Suprapubic skin (tissue), 4 donors: ENCODE results near the gene GSK3B.

Source experiments
- POLR2A ChIP-seq, 2 donors: fragments of 450-650 bp; IDR thresholded peaks; one replicate each; pipeline ENCODE4 v1.6.1; 2017; ENCODE audit warnings: antibody characterized with exemption in 2 of 2, mild to moderate bottlenecking in 2 of 2, moderate library complexity in 2 of 2
- POLR2AphosphoS5 ChIP-seq, 3 donors: sonication (generic); formaldehyde crosslinking; IDR thresholded peaks; one replicate each; pipeline ENCODE4 v1.6.1; 2017; ENCODE audit warnings: antibody characterized with exemption in 3 of 3
- TF ChIP-seq, protein P1 (sequence below), 2 donors: fragments of 200-600 bp in 1 of 2; fragments of 450-650 bp in 1 of 2; sonication (generic) in 1 of 2; IDR thresholded peaks; one replicate each; pipeline ENCODE4 v1.5.1; 2016 to 2019; ENCODE audit warnings: antibody characterized with exemption in 2 of 2, mild to moderate bottlenecking in 1 of 2, moderate library complexity in 1 of 2

- TF ChIP-seq POLR2A (IDR thresholded peaks at IDR 0.05), result no peak
- TF ChIP-seq, protein P1, sequence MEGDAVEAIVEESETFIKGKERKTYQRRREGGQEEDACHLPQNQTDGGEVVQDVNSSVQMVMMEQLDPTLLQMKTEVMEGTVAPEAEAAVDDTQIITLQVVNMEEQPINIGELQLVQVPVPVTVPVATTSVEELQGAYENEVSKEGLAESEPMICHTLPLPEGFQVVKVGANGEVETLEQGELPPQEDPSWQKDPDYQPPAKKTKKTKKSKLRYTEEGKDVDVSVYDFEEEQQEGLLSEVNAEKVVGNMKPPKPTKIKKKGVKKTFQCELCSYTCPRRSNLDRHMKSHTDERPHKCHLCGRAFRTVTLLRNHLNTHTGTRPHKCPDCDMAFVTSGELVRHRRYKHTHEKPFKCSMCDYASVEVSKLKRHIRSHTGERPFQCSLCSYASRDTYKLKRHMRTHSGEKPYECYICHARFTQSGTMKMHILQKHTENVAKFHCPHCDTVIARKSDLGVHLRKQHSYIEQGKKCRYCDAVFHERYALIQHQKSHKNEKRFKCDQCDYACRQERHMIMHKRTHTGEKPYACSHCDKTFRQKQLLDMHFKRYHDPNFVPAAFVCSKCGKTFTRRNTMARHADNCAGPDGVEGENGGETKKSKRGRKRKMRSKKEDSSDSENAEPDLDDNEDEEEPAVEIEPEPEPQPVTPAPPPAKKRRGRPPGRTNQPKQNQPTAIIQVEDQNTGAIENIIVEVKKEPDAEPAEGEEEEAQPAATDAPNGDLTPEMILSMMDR (IDR thresholded peaks at IDR 0.05), result no peak
- no peak for TF ChIP-seq POLR2AphosphoS5 (IDR thresholded peaks at IDR 0.05)
Measured at GRCh38 chr3:120047686-120048085, 46.6 kb downstream of the GSK3B start.
